ENCODE data around the gene WNT3.
"Not testable (repeated sequence)": the region's sequence is repeated elsewhere in the genome, so short reads cannot be mapped to it uniquely, and the experiment has no call there.

WNT3 gene

GRCh38 chr17:46818316-46818928 is at the start of gene WNT3:
TSS of gene WNT3 (minus strand) at chr17:46818692. CDS start at chr17:46818597, 95 bp downstream.
- peak in 2 of 3 experiments; percentile 18 to 59 for DNase-seq (ENCODE audit: low read depth in 3 of 3)

GRCh38 chr17:46866747-46867146 is 48.3 kb upstream of the WNT3 start:
- no peak for DNase-seq (ENCODE audit: low read depth in 3 of 3)

DNA sequence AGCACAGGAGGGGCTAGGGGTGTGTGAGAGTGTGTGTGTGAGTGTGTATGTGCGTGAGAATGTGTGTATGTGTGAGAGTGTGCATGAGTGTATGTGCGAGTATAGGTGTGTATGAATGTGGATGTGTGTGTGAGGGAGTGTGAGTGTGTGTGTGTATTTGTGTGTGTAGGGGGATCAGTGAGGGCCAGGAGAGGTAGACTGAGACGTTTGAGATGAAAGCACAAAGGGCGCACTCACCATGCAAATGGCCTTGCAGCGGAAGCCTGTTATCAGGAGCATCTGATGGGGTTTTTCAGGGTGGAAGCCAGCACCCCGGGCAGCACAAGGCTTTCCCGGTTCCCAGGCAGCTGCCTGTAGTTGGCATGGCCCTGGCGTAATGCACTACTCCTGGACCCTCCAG is 47.8 kb upstream of the WNT3 start:
- DNase-seq (ENCODE audit: low read depth in 3 of 3), result no peak

GRCh38 chr17:46865100-46865499 is 46.6 kb upstream of the WNT3 start:
- no peak for DNase-seq (ENCODE audit: low read depth in 3 of 3)

GRCh38 chr17:46863383-46864121 is 45.1 kb upstream of the WNT3 start:
- no peak for DNase-seq (ENCODE audit: low read depth in 3 of 3)

DNA sequence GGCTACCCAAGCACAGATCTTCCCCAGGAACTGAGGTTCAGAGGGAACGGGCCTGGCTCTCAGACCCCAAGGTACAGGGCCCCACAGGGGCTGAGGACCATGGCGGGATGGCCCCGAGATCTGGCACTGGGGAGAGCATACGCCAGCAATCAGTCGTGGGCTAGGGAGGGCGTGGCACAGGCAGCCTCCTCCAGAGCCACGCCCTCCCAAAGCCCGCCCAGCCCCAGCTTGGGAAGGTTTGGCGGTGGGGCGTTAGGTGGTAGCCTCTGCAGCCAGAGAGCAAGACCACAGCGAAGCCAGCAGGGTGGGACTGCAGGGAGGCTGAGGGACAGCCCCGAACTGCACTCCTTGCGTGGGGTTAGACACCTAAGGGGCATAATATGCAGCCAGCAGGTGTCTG is 44.5 kb upstream of the WNT3 start:
- no peak for DNase-seq (ENCODE audit: low read depth in 3 of 3)

- no peak for DNase-seq (ENCODE audit: low read depth in 3 of 3)
These were observed 41.5 kb upstream of the WNT3 start for GRCh38 chr17:46859996-46860395.

- no peak for DNase-seq (ENCODE audit: low read depth in 3 of 3)
These were observed 39.1 kb upstream of the WNT3 start for GRCh38 chr17:46857600-46857999.

DNA sequence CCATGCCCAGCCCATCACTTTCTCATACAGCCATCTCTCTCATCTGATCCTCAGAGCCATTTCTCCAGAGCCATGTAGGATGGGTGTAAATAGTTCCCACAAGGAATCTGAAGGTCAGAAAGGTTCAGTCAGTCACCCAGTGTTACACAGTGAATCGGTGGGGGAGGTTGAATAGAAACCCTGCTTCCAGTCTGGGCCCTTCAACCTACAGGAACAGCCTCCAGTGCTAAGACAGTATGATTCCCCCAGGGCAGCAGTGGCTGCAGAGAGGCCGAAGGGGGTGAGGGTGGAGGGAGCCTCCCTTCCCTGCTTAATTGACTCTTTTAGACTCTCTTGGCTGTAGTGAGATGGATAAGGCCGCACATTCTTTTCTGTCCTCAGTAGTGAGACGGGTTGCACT is 36.5 kb upstream of the WNT3 start:
- no peak for DNase-seq (ENCODE audit: low read depth in 3 of 3)

- DNase-seq (ENCODE audit: low read depth in 3 of 3), result no peak
These were observed 36.0 kb upstream of the WNT3 start for GRCh38 chr17:46854515-46854914.

DNA sequence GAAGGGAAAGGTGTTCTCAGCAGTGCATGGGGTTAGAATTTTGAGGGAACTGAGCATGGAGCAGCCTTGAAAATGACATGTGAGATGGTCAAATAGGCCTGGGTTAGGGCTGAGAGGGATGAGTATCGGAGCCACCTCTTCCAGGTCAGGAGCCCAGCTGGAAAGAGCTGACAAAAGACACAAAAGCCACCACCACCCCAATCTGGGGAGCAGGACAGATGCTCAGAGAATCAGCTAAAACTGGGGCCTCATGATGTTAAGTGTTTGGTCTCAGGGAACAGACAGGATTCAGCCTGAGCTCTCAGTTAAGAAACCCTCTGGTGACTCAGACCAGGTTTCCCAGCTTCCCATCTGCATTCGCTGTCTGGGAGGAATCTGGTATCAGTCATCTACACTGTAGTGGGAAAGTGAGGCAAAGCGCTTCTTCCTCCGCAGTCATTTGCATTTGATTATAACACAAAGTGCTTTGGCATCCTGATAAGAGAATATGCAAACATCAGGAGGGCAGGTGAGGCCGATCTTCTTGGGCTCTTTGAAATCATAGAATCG is 35.5 kb upstream of the WNT3 start:
- DNase-seq (ENCODE audit: low read depth in 3 of 3), result no peak

DNA sequence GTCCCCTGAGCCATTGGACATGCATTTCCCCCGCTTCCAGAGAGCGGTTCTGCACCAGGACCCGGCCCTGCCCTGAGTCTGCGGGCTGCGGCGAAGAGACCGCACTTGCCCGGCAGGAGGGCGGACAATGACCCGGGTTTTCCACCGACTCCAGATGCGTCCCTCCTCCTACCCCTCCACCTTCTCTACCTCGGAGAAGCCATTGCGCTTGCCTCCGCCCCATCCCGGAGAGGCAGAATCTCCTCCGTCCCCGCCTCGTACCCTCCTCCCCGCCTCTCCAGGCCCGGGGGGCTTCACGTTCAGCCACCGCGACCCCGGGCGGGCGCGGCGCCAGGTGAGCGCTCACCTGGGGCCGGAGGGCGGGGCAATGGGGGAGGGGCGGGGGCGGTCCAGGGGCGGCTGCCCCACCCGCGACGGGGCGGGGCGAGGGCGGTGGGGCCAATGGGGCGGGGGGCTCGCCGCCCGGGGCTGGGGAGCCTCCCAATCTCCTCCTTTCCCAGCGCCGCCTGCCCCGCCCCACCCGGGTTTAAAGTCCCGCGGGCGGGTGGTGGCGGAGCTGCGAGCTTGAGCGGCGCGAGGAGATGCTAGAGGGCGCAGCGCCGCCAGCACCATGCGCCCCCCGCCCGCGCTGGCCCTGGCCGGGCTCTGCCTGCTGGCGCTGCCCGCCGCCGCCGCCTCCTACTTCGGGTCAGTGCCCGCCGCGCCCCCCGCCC is 32.7 kb upstream of the WNT3 start, which contains the start of gene WNT9B:
TSS of gene WNT9B (plus strand) at position 555 of the 713 bp plus-strand sequence. CDS start at position 611, 56 bp downstream.
- no peak for DNase-seq (ENCODE audit: low read depth in 3 of 3)

GRCh38 chr17:46850688-46851028 is 32.2 kb upstream of the WNT3 start:
- DNase-seq (ENCODE audit: low read depth in 3 of 3), result no peak

DNA sequence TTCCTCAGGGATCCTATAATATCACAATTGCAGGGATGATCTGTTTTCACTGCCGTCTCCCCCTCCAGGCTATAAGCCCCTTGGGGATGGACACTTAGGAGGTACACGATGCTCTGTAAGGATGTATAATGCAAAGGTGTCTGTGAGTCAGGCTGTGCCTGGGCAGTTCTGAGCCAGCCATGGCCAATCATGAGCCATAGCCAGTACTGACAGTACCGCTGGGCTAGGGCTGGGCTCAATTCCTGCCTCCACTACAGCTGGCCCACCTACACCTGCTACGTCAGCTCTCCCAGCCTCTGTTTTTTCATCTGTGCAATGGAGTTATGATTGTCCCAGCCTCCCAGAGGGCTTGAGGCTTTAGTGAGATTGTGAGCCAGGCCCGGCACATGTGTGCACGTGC is 30.0 kb upstream of the WNT3 start:
- no peak for DNase-seq (ENCODE audit: low read depth in 3 of 3)

- DNase-seq (ENCODE audit: low read depth in 3 of 3), result no peak
These were observed 29.0 kb upstream of the WNT3 start for GRCh38 chr17:46847204-46848191.

DNA sequence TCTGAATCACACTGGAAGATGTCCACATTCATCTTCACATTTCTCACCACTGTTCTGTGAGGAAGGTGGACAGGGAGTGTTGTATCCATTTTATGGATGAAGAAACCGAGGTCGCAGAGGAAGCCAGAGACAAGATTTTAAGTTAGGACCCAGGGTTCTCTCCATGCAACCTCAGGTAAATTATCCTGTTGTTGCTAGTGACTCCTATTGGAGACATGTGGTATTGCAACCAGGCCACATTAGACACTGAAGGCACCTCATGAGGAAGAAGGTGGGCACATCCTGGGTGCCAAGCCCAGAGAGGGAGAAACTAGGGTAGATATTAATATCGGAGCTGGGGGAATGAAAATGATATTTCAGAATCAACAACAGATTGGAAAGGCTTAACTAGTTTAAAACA is 24.3 kb upstream of the WNT3 start:
- no peak for DNase-seq (ENCODE audit: low read depth in 3 of 3)

DNA sequence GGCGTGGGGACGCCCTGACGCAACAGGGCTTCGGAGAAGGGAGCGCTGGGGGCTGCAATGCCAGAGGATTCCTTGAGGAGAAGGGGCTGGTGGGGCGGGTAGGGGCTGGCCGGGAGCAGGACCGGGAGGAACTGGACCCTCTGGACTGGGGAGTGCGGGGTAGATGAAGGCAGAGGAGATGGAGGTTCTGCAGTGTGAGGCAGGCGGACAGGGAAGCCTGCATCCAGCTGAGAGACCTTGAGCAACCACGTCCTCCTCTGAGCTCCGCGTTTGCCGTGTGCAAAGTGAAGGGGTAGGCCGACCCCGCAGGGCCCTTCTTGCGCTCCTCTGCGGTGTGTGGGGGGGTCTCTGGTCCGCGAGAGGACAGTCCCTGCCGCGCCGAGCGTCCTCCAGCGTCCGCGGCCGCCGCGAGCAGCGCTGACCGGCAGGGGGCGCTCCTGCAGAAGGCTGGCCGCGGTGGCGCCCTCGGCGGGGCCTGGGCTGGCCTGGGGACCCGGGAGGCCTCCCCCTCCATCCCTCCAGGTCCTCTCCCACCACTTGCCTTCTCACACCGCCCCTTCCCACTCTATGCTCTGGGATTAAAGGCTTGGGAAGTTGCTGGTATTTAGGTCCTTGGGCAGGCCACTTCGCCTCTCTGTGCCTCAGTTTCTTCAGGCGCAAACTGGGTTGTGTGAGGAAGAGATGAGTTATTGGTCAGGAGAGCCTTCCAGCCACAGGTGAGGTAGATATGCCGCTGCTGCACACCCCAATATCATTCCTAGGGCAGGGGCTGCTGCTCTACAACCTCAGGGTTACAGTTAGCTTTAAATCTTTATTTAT is 23.3 kb upstream of the WNT3 start:
- DNase-seq (ENCODE audit: low read depth in 3 of 3), result no peak

- DNase-seq (ENCODE audit: low read depth in 3 of 3), result not testable (repeated sequence)
These were observed 22.1 kb upstream of the WNT3 start for GRCh38 chr17:46840596-46840995.

DNA sequence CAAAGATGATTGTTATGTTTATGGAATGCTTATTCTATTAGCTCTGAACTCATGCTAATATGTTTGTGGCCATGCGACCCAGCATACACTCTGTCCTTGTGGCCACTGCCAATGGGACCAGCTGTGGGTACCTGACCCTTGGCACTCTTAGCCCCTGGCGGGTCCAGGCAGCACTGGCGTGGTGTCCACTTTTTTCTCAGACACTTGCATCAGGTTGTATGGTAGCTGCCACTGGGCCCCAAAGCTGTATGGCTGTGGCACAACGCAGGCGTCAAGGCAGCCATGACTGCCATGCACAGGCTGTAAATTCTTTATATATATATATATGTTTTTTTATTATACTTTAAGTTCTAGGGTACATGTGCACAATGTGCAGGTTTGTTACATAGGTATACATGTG is 20.7 kb upstream of the WNT3 start:
- DNase-seq (ENCODE audit: low read depth in 3 of 3), result no peak

DNA sequence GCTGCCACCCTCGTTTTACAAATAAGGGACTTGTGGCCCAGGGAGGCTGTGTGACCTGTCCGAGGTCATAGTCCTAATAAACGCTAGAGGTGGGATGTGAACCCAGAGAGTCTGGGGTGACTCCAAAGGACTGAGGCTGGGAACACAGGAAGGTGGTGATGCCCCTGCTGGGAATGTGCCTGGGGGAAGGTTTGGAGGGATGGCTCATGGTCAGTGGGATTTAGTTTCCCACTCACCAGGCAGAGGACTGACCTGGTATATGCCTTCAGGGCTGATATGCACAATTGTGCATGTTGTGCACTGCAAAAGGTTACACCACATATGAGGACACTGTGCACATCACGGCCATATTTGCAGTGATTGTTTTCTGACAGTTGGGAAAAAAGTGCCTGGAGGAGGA is 19.0 kb upstream of the WNT3 start:
- DNase-seq (ENCODE audit: low read depth in 3 of 3), result no peak

DNA sequence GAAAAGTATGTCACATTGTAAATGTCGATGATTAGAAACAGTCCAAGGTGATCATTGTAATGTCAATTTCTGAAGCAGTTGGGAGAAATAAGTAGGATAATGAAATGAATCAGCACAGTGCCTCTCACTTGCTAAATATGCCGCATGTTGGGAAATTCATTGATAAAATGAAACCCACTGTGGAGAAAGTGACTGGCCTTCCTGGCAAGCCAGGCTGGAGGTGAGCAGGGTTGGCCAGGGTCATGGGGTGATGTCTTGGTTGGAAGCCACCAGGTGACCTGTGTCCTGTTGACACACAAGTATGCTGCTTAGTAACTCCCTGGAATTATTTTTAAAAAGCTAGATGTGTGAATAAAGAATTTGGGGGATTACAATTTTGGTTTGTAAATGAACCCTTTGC is 18.0 kb upstream of the WNT3 start:
- no peak for DNase-seq (ENCODE audit: low read depth in 3 of 3)
